ENCODE measurements around the gene TPD52L1. TPM values are rescaled to one million over a fixed set of nuclear protein-coding genes. Genes with fewer than 3 reads are reported as not detected.

The TPD52L1 gene
- total and polyA plus RNA-seq, 10 of the 15 experiments (the other 5 are each of a cell fraction or from before 2014, with no cell fraction given), result 0.03 to 2.6 (median 0.16) TPM; not detected in 3

- no peak overlapping the region for H3K4me3 ChIP-seq
- H3K36me3 ChIP-seq (ENCODE audit: control insufficient read depth in 2 of 2, insufficient read depth in 2 of 2, low read length in 1 of 2), result no peaks in the 10 kb centered on the region
- in situ Hi-C loops (cut with MboI) (no loop called here), intact Hi-C loops (cut with micrococcal nuclease; ENCODE audit: unreplicated experiment) (no loop called here)
- RAD21 ChIA-PET (ENCODE audit: unreplicated experiment), result no interaction called here
- POLR2A ChIA-PET, result interaction anchor here (0.6 kb wide), 1 partner anchor 148 kb away, joined by 3 read pairs; no protein-coding TSS in a partner anchor
- CTCF ChIA-PET, result no interaction called here
- no peaks in the 10 kb centered on the region for H3K9me3 ChIP-seq (replicated peaks; ENCODE audit: control insufficient read depth, insufficient read depth, low read length)
- H2AFZ ChIP-seq (ENCODE audit: control insufficient read depth, low read depth, low read length), result no peak overlapping the region
- BruUV-seq (replicated peaks), result no TSS peak
- no peak overlapping the region for H3K9ac ChIP-seq (ENCODE audit: control insufficient read depth, insufficient read depth, low read length)
- ATAC-seq, result no peak
- H4K20me1 ChIP-seq (ENCODE audit: control insufficient read depth, insufficient read depth), result no peaks in the 10 kb centered on the region
- no peaks in the 10 kb centered on the region for H3K27me3 ChIP-seq (replicated peaks in 1 of 2; ENCODE audit: control insufficient read depth in 2 of 2, insufficient read depth in 2 of 2, low read length in 1 of 2)
- TF ChIP-seq EGR1 (IDR thresholded peaks at IDR 0.05; ENCODE audit: borderline replicate concordance in 1 of 2, low read depth in 2 of 2, low read length in 2 of 2) (no peak), CHD2 (IDR thresholded peaks at IDR 0.05; ENCODE audit: borderline replicate concordance, low read depth, low read length) (no peak), KLF5 (IDR thresholded peaks at IDR 0.05; ENCODE audit: partially characterized antibody) (no peak), RFX5 (IDR thresholded peaks at IDR 0.05; ENCODE audit: low read depth, low read length) (no peak), ZNF24 (IDR thresholded peaks at IDR 0.05) (no peak), YY1 (IDR thresholded peaks at IDR 0.05; ENCODE audit: low read depth, low read length) (no peak)
- TF ChIP-seq, protein P1, sequence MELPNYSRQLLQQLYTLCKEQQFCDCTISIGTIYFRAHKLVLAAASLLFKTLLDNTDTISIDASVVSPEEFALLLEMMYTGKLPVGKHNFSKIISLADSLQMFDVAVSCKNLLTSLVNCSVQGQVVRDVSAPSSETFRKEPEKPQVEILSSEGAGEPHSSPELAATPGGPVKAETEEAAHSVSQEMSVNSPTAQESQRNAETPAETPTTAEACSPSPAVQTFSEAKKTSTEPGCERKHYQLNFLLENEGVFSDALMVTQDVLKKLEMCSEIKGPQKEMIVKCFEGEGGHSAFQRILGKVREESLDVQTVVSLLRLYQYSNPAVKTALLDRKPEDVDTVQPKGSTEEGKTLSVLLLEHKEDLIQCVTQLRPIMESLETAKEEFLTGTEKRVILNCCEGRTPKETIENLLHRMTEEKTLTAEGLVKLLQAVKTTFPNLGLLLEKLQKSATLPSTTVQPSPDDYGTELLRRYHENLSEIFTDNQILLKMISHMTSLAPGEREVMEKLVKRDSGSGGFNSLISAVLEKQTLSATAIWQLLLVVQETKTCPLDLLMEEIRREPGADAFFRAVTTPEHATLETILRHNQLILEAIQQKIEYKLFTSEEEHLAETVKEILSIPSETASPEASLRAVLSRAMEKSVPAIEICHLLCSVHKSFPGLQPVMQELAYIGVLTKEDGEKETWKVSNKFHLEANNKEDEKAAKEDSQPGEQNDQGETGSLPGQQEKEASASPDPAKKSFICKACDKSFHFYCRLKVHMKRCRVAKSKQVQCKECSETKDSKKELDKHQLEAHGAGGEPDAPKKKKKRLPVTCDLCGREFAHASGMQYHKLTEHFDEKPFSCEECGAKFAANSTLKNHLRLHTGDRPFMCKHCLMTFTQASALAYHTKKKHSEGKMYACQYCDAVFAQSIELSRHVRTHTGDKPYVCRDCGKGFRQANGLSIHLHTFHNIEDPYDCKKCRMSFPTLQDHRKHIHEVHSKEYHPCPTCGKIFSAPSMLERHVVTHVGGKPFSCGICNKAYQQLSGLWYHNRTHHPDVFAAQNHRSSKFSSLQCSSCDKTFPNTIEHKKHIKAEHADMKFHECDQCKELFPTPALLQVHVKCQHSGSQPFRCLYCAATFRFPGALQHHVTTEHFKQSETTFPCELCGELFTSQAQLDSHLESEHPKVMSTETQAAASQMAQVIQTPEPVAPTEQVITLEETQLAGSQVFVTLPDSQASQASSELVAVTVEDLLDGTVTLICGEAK (IDR thresholded peaks at IDR 0.05; ENCODE audit: borderline replicate concordance), result no peak
- no peak overlapping the region for H3K4me2 ChIP-seq (ENCODE audit: control insufficient read depth, insufficient read depth)
- H3K79me2 ChIP-seq (ENCODE audit: control insufficient read depth, insufficient read depth, low read length), result no peaks in the 10 kb centered on the region
- no peak for FAIRE-seq
- DNase-seq (ENCODE audit: low read depth, low spot score), result no peak
- SMC1A ChIA-PET (ENCODE audit: uncharacterized antibody, unreplicated experiment), result interaction anchor here (1.0 kb wide), 1 partner anchor 547 kb away, joined by 3 read pairs; no protein-coding TSS in a partner anchor
- no peak overlapping the region for H3K27ac ChIP-seq (ENCODE audit: control insufficient read depth, insufficient read depth)
- 22% methylated on average over 5 of the region's 5 CpGs for WGBS (ENCODE audit: insufficient coverage, insufficient replicate concordance, low lambda C conversion rate, missing lambda C conversion rate)
- no peaks in the 10 kb centered on the region for H3K4me1 ChIP-seq (ENCODE audit: control insufficient read depth, insufficient read depth, low read length)
These were observed 65.9 kb downstream of the TPD52L1 start for GRCh38 chr6:125219361-125219895.

Measured in GM12878 (cell line).